Retinal pigment epithelial cell (primary cell): ENCODE results near the gene CRIP1.

Experiments
- DNase-seq: peaks from one replicate; pipeline ENCODE4 v3.0.0-alpha.2; 2010; ENCODE audit warnings: low read depth
- H3K4me3 ChIP-seq: 2 replicates; pipeline ENCODE4 v1.5.1; 2011; ENCODE audit warnings: mild to moderate bottlenecking, low read length, control low read depth, moderate library complexity
- TF ChIP-seq, protein P1 (sequence below): conservative IDR thresholded peaks from 2 replicates; pipeline ENCODE4 v1.5.1; 2011; ENCODE audit warnings: low read depth, low read length, control low read depth, inconsistent platforms

CRIP1 gene

GRCh38 chr14:105447651-105448640 lies 38.7 kb upstream of the CRIP1 start:
- DNase-seq, result no peak
- TF ChIP-seq, protein P1, sequence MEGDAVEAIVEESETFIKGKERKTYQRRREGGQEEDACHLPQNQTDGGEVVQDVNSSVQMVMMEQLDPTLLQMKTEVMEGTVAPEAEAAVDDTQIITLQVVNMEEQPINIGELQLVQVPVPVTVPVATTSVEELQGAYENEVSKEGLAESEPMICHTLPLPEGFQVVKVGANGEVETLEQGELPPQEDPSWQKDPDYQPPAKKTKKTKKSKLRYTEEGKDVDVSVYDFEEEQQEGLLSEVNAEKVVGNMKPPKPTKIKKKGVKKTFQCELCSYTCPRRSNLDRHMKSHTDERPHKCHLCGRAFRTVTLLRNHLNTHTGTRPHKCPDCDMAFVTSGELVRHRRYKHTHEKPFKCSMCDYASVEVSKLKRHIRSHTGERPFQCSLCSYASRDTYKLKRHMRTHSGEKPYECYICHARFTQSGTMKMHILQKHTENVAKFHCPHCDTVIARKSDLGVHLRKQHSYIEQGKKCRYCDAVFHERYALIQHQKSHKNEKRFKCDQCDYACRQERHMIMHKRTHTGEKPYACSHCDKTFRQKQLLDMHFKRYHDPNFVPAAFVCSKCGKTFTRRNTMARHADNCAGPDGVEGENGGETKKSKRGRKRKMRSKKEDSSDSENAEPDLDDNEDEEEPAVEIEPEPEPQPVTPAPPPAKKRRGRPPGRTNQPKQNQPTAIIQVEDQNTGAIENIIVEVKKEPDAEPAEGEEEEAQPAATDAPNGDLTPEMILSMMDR, result no peak
- no peak overlapping the region for H3K4me3 ChIP-seq

DNA sequence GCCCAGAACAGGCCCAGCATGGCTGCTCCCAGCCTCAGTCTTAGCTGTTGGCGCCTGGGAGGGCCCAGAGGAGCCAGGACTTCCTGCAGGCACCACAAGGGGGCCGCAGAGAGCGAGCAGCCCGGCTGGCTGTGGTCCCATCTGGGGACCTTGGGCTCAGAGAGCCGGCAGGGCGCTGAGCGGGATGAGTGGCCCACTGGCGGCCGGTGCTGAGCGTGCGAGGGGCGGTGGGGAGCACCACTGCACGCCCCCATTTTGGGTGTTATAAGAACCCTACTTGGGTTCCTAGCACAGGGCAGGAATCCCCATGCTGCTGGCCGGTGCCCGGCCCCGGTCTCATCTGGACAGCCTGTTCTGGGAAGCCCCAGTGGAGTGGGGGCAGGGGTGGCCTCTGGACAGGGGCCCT lies 38.0 kb upstream of the CRIP1 start:
- DNase-seq, result no peak
- no peak overlapping the region for H3K4me3 ChIP-seq
- TF ChIP-seq, protein P1, result peak; percentile 92

- DNase-seq, result no peak
- H3K4me3 ChIP-seq, result no peak overlapping the region
- TF ChIP-seq, protein P1, result no peak
Measured at GRCh38 chr14:105449276-105450122, 37.2 kb upstream of the CRIP1 start.

DNA sequence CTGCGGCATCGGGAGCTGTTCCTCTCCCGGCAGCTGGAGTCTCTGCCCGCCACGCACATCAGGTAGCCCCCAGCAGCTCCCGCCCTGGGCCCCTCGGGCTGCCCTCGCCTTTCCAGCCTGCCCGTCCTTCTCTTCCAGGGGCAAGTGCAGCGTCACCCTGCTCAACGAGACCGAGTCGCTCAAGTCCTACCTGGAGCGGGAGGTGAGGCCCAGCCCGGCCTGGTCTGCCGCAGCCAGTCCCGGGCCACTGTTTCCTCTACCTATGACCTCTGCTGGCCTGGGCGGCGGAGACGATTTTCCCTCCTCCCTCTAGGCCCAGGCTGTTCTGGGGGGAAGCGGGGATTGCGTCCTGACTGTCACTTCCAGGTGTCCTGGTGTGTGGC lies 36.6 kb upstream of the CRIP1 start:
- no peak overlapping the region for H3K4me3 ChIP-seq

DNA sequence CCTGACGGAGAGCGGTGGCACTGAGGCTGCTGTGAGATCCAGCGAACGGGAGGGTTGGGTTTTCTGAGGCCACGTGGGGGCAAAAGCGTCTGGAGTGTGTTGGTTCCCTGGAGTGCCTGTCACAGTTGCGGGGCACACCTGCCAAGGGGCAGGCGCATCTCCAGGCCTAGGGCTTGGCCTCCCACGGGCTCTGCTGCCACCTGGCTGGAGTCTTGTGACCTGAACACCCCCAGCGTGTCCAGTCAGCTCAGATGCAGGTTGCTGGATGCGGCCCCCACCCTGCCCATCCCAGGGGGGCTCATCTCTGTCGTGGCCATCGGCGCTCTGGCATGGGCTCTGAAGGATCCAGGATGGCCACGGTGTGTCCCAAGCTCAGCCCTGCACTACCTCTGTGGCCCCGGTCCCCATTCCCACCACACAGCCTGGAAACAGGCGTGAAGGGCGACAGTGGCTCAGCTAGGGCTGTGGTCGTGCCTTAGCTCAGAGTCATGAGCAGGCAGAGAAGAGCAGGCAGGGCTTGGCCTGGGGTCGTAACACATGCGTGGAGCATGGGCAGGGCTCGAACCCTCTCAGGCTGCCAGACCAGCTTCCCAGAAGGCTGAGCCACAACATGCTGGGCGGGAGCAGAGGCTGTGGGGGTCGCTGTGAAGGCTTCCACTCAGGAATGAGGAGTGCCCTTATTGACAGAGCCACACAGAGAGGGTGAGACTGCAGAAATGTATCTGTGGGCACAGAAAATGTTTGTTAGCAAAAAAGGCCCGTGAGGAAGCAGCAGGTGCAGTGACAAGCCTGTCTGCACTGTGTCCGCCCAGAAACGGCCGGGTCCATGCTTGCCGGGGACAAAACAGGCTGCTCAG lies 35.6 kb upstream of the CRIP1 start:
- TF ChIP-seq, protein P1, result no peak
- no peak overlapping the region for H3K4me3 ChIP-seq

More for the DNA sequence above, 36.6 kb upstream of the CRIP1 start:
- TF ChIP-seq, protein P1, result no peak
- DNase-seq, result no peak

GRCh38 chr14:105452963-105453362 lies 33.7 kb upstream of the CRIP1 start:
- TF ChIP-seq, protein P1, result no peak
- no peak overlapping the region for H3K4me3 ChIP-seq
- DNase-seq, result no peak

More for the DNA sequence above, 35.6 kb upstream of the CRIP1 start:
- no peak for DNase-seq
